SU-DHL-6 (cell line): Measurements from ENCODE around the gene PLCL1.

Experiments
- EZH2phosphoT487 ChIP-seq: fragments of 200-600 bp; sonication (generic), shearing (Covaris generic); conservative IDR thresholded peaks from 2 replicates; pipeline ENCODE4 v1.6.1; 2018; ENCODE audit warnings: mild to moderate bottlenecking, antibody characterized with exemption, low read length, moderate library complexity, mixed read lengths
- TF ChIP-seq, protein P1 (sequence below): fragments of 200-600 bp; sonication (generic); IDR thresholded peaks from one replicate; pipeline ENCODE4 v1.5.1; 2017; ENCODE audit warnings: antibody characterized with exemption, mild to moderate bottlenecking, low read length, moderate library complexity; ENCODE audit not compliant: insufficient read depth, poor library complexity, severe bottlenecking

DNA sequence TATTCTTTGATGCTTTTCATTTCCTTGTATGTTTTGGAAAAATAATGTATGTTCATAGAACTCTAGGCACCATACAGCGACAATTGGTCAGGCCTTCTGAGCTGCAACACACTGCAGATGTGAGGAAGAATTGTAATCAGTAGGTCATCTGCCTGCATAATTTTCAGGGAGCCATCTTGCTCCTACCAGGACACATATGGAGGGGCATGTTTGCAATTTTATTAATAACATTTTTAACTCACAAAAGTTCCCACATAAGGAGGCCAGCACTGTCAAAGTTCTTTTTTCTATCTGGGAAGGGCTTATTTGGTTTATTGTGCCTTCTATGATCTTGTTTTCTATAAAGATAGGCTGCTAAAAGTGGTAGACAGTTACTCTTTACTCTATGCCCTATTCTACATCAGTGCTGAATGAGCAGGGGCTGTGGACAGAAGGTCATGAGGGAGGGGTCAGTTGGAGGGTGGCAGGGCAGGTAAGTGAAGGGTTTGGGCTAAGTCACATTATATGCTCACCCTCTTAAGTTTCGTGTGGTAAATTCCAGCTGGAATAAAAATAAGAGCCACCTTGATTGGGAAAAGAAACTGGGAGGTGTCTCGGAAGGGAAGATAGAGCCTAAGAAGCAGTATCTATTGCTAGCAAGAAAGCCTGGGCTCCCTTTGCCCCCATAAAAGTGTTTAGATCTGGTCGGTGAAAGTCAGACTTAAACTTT, 126.3 kb downstream of the PLCL1 start:
- TF ChIP-seq, protein P1, sequence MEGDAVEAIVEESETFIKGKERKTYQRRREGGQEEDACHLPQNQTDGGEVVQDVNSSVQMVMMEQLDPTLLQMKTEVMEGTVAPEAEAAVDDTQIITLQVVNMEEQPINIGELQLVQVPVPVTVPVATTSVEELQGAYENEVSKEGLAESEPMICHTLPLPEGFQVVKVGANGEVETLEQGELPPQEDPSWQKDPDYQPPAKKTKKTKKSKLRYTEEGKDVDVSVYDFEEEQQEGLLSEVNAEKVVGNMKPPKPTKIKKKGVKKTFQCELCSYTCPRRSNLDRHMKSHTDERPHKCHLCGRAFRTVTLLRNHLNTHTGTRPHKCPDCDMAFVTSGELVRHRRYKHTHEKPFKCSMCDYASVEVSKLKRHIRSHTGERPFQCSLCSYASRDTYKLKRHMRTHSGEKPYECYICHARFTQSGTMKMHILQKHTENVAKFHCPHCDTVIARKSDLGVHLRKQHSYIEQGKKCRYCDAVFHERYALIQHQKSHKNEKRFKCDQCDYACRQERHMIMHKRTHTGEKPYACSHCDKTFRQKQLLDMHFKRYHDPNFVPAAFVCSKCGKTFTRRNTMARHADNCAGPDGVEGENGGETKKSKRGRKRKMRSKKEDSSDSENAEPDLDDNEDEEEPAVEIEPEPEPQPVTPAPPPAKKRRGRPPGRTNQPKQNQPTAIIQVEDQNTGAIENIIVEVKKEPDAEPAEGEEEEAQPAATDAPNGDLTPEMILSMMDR = no peak
- no peak for TF ChIP-seq EZH2phosphoT487
